ENCODE results near the gene OGFOD3. TPM values are rescaled to one million over a fixed set of nuclear protein-coding genes. Genes with fewer than 3 reads are reported as not detected.
"Not testable (repeated sequence)": the region's sequence is repeated elsewhere in the genome, so short reads cannot be mapped to it uniquely, and the experiment has no call there.

Gene OGFOD3
- total RNA-seq, 1 donor from 2014 or later: 26.6 TPM

- intact Hi-C loops (cut with micrococcal nuclease): no loop called here
These were observed 27.4 kb downstream of the OGFOD3 start for GRCh38 chr17:82390860-82391435.

- intact Hi-C loops (cut with micrococcal nuclease): no loop called here
These were observed 28.1 kb downstream of the OGFOD3 start for GRCh38 chr17:82390015-82390859.

- intact Hi-C loops (cut with micrococcal nuclease): no loop called here
These were observed 29.0 kb downstream of the OGFOD3 start for GRCh38 chr17:82389379-82389778.

- intact Hi-C loops (cut with micrococcal nuclease): no loop called here
These were observed 29.5 kb downstream of the OGFOD3 start for GRCh38 chr17:82388922-82389283.

- intact Hi-C loops (cut with micrococcal nuclease): no loop called here
These were observed 30.0 kb downstream of the OGFOD3 start for GRCh38 chr17:82388223-82388921.

- intact Hi-C loops (cut with micrococcal nuclease): no loop called here
These were observed 30.7 kb downstream of the OGFOD3 start for GRCh38 chr17:82387705-82388106.

GRCh38 chr17:82386881-82387704 is 31.3 kb downstream of the OGFOD3 start:
- intact Hi-C loops (cut with micrococcal nuclease): no loop called here

GRCh38 chr17:82386255-82386831 is 32.0 kb downstream of the OGFOD3 start:
- intact Hi-C loops (cut with micrococcal nuclease): no loop called here

GRCh38 chr17:82385559-82386254 is 32.7 kb downstream of the OGFOD3 start:
- intact Hi-C loops (cut with micrococcal nuclease): no loop called here

GRCh38 chr17:82384730-82385481 is 33.5 kb downstream of the OGFOD3 start:
- intact Hi-C loops (cut with micrococcal nuclease): no loop called here

- intact Hi-C loops (cut with micrococcal nuclease): no loop called here
These were observed 34.2 kb downstream of the OGFOD3 start for GRCh38 chr17:82384051-82384729.

- intact Hi-C loops (cut with micrococcal nuclease): no loop called here
These were observed 35.0 kb downstream of the OGFOD3 start for GRCh38 chr17:82383411-82383810.

GRCh38 chr17:82382933-82383255 is 35.5 kb downstream of the OGFOD3 start:
- intact Hi-C loops (cut with micrococcal nuclease): no loop called here

- intact Hi-C loops (cut with micrococcal nuclease): not testable (repeated sequence)
These were observed 36.0 kb downstream of the OGFOD3 start for GRCh38 chr17:82382220-82382932.

- intact Hi-C loops (cut with micrococcal nuclease): not testable (repeated sequence)
These were observed 36.7 kb downstream of the OGFOD3 start for GRCh38 chr17:82381703-82382009.

- intact Hi-C loops (cut with micrococcal nuclease): no loop called here
These were observed 37.3 kb downstream of the OGFOD3 start for GRCh38 chr17:82380860-82381702.

- intact Hi-C loops (cut with micrococcal nuclease): no loop called here
These were observed 39.7 kb downstream of the OGFOD3 start for GRCh38 chr17:82378741-82379021.
